WTC11 (cell line): ENCODE data around the gene COPS6. TPM values are rescaled to one million over a fixed set of nuclear protein-coding genes. Genes with fewer than 3 reads are reported as not detected.

Experiments
- ATAC-seq: fragments of 200-7000 bp; cut with Tn5 transposase; 2 replicates; pipeline ENCODE4 v1.10.0; 2021; ENCODE audit warnings: mild to moderate bottlenecking, moderate library complexity
- CTCF ChIA-PET: fragments of 300-600 bp; sonication (Branson Sonifier 250); formaldehyde crosslinking; loops from one replicate; lab custom pipeline; 2021; ENCODE audit warnings: antibody characterized with exemption; lab: Charles Lee
- POLR2A ChIA-PET: fragments of 350-600 bp; sonication (Branson Sonifier 250); formaldehyde crosslinking; loops from one replicate; lab custom pipeline; 2021; ENCODE audit warnings: antibody characterized with exemption; lab: Charles Lee
- DNase-seq: peaks from one replicate; pipeline ENCODE4 v3.0.0; 2021; ENCODE audit warnings: low spot score
- H3K27ac Mint-ChIP-seq: 2 replicates; pipeline ENCODE4 v1.8.0; 2021; ENCODE audit warnings: mixed read lengths
- H3K27me3 Mint-ChIP-seq: 2 replicates; pipeline ENCODE4 v1.8.0; 2021; ENCODE audit warnings: low read depth, mild to moderate bottlenecking, moderate library complexity, mixed read lengths
- H3K36me3 Mint-ChIP-seq: 2 replicates; pipeline ENCODE4 v1.8.0; 2021; ENCODE audit warnings: mixed read lengths
- H3K4me1 Mint-ChIP-seq: 2 replicates; pipeline ENCODE4 v1.8.0; 2022; ENCODE audit warnings: mixed read lengths
- H3K4me3 Mint-ChIP-seq: 2 replicates; pipeline ENCODE4 v1.8.0; 2021; ENCODE audit warnings: mild to moderate bottlenecking, moderate library complexity, mixed read lengths
- H3K9me3 Mint-ChIP-seq: 2 replicates; pipeline ENCODE4 v1.8.0; 2021; ENCODE audit warnings: mixed read lengths
- ATF1 ChIP-seq: sonication (generic); formaldehyde crosslinking; IDR thresholded peaks from 2 replicates; pipeline ENCODE4 v1.8.1; 2023; ENCODE audit warnings: mild to moderate bottlenecking, moderate library complexity, missing genetic modification reagents
- CREM ChIP-seq: sonication (generic); formaldehyde crosslinking; IDR thresholded peaks from 2 replicates; pipeline ENCODE4 v1.8.1; 2022; ENCODE audit warnings: mild to moderate bottlenecking, missing genetic modification reagents, moderate library complexity
- ELF4 ChIP-seq: sonication (generic); formaldehyde crosslinking; IDR thresholded peaks from 2 replicates; pipeline ENCODE4 v1.8.1; 2022; ENCODE audit warnings: low read depth, mild to moderate bottlenecking, moderate library complexity, missing genetic modification reagents
- ESRRA ChIP-seq: sonication (generic); formaldehyde crosslinking; IDR thresholded peaks from 2 replicates; pipeline ENCODE4 v1.8.1; 2022; ENCODE audit warnings: mild to moderate bottlenecking, missing genetic modification reagents, borderline replicate concordance
- ETV6 ChIP-seq: sonication (generic); formaldehyde crosslinking; IDR thresholded peaks from 2 replicates; pipeline ENCODE4 v1.8.1; 2022; ENCODE audit warnings: mild to moderate bottlenecking, missing genetic modification reagents
- FOXK1 ChIP-seq: sonication (generic); formaldehyde crosslinking; IDR thresholded peaks from 2 replicates; pipeline ENCODE4 v1.8.0; 2022; ENCODE audit warnings: mild to moderate bottlenecking, moderate library complexity, missing genetic modification reagents
- FOXP1 ChIP-seq: sonication (generic); formaldehyde crosslinking; IDR thresholded peaks from 2 replicates; pipeline ENCODE4 v1.8.0; 2022; ENCODE audit warnings: missing genetic modification reagents, mild to moderate bottlenecking, moderate library complexity, borderline replicate concordance
- GABPB1 ChIP-seq: sonication (generic); formaldehyde crosslinking; IDR thresholded peaks from 2 replicates; pipeline ENCODE4 v1.8.1; 2023; ENCODE audit warnings: mild to moderate bottlenecking, missing genetic modification reagents
- NFE2L1 ChIP-seq: sonication (generic); formaldehyde crosslinking; IDR thresholded peaks from 2 replicates; pipeline ENCODE4 v1.8.1; 2023; ENCODE audit warnings: missing genetic modification reagents
- NFYB ChIP-seq: sonication (generic); formaldehyde crosslinking; conservative IDR thresholded peaks from 2 replicates; pipeline ENCODE4 v1.8.0; 2022; ENCODE audit warnings: low read depth, missing genetic modification reagents
- PRRX2 ChIP-seq: fragments of 250-450 bp; sonication (Bioruptor Pico); IDR thresholded peaks from 2 replicates; pipeline ENCODE4 v1.8.0; 2021; ENCODE audit warnings: mild to moderate bottlenecking
- SMAD3 ChIP-seq: sonication (generic); formaldehyde crosslinking; IDR thresholded peaks from 2 replicates; pipeline ENCODE4 v1.8.0; 2022; ENCODE audit warnings: missing genetic modification reagents, mild to moderate bottlenecking, borderline replicate concordance
- SP1 ChIP-seq: sonication (generic); formaldehyde crosslinking; conservative IDR thresholded peaks from 2 replicates; pipeline ENCODE4 v1.8.1; 2022; ENCODE audit warnings: missing genetic modification reagents
- TEAD1 ChIP-seq: sonication (generic); formaldehyde crosslinking; IDR thresholded peaks from 2 replicates; pipeline ENCODE4 v1.8.0; 2022; ENCODE audit warnings: mild to moderate bottlenecking, missing genetic modification reagents
- ZBTB21 ChIP-seq: sonication (generic); formaldehyde crosslinking; IDR thresholded peaks from 2 replicates; pipeline ENCODE4 v1.8.1; 2023; ENCODE audit warnings: mild to moderate bottlenecking, missing genetic modification reagents, borderline replicate concordance
- ZNF232 ChIP-seq: sonication (generic); formaldehyde crosslinking; IDR thresholded peaks from 2 replicates; pipeline ENCODE4 v1.8.0; 2022; ENCODE audit warnings: mild to moderate bottlenecking, missing genetic modification reagents
- ZNF416 ChIP-seq: fragments of 250-450 bp; sonication (Bioruptor Pico); IDR thresholded peaks from 2 replicates; pipeline ENCODE4 v1.9.0; 2021; ENCODE audit warnings: mild to moderate bottlenecking, inconsistent platforms
- ZNF423 ChIP-seq: fragments of 250-450 bp; sonication (Bioruptor Pico); IDR thresholded peaks from 2 replicates; pipeline ENCODE4 v2.1.2; 2022; ENCODE audit warnings: mild to moderate bottlenecking, moderate library complexity
- total RNA-seq: library from RNA; stranded (reverse); gene quantifications from 3 replicates; pipeline ENCODE4 v1.2.3, GENCODE V29; 2021
- TF ChIP-seq, protein P1 (sequence below): sonication (generic); formaldehyde crosslinking; IDR thresholded peaks from 2 replicates; pipeline ENCODE4 v1.8.0; 2022; ENCODE audit warnings: mild to moderate bottlenecking, missing genetic modification reagents
- TF ChIP-seq, protein P2 (sequence below): sonication (generic); formaldehyde crosslinking; IDR thresholded peaks from 2 replicates; pipeline ENCODE4 v1.8.1; 2022; ENCODE audit warnings: mild to moderate bottlenecking, missing genetic modification reagents, moderate library complexity, borderline replicate concordance
- TF ChIP-seq, protein P3 (sequence below): sonication (generic); formaldehyde crosslinking; IDR thresholded peaks from 2 replicates; pipeline ENCODE4 v1.8.0; 2022; ENCODE audit warnings: missing genetic modification reagents
- TF ChIP-seq, protein P4 (sequence below): fragments of 250-450 bp; sonication (Bioruptor Pico); IDR thresholded peaks from 2 replicates; pipeline ENCODE4 v1.9.0; 2021; ENCODE audit warnings: mild to moderate bottlenecking, borderline replicate concordance
- TF ChIP-seq, protein P5 (sequence below): sonication (generic); formaldehyde crosslinking; IDR thresholded peaks from 2 replicates; pipeline ENCODE4 v1.8.1; 2023; ENCODE audit warnings: mild to moderate bottlenecking, moderate library complexity, missing genetic modification reagents
- TF ChIP-seq, protein P6 (sequence below): sonication (generic); formaldehyde crosslinking; IDR thresholded peaks from 2 replicates; pipeline ENCODE4 v1.8.1; 2022; ENCODE audit warnings: mild to moderate bottlenecking, moderate library complexity, missing genetic modification reagents

Gene COPS6
- total RNA-seq, 1 experiment from 2014 or later: 118 TPM

DNA sequence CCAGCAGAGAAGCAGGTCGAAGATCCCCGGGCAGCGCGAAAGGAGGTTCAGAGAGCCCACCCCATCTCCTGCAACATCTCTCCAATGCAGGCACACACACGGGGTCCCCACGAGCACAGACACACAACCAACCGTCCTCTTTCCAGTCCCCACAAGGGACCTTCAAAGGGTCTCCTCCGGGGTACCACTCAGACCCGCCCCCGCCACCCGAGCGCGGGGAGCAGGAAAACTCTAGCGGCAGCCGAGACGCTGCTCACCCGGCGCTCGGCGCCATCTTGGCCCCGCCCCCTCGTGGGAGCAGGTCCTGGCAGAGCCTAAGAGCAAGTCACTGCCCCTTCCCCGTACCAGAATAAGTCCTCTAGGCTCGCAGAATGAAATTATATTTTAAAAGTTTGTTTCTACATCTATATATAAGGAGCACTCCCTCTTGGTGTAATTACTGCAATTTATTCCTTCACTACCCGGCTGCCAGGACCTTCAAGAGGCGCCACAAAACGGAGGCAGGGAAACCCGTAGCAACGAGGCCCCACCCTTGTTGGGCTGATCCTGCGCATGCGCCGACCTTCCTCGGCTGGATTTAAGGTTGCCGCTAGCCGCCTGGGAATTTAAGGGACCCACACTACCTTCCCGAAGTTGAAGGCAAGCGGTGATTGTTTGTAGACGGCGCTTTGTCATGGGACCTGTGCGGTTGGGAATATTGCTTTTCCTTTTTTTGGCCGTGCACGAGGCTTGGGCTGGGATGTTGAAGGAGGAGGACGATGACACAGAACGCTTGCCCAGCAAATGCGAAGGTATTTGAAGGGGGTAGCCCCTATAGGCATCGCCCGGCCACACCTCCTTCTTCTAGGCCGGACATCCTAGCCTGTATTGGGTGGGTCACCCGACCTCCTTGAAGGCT is 30.6 kb downstream of the COPS6 start, which contains the start of the genes CNPY4 and TAF6:
Gene CNPY4 (plus strand): TSS at position 563 of the 898 bp plus-strand sequence. CDS start 111 bp downstream, at position 674.
Gene TAF6 (minus strand): TSS at position 287 of the 898 bp plus-strand sequence. CDS start 5,149 bp downstream, outside the sequence.
- peak; percentile 46; the same call in 1 of the 2 replicates for TF ChIP-seq CREM
- TF ChIP-seq, protein P1, sequence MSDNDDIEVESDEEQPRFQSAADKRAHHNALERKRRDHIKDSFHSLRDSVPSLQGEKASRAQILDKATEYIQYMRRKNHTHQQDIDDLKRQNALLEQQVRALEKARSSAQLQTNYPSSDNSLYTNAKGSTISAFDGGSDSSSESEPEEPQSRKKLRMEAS: peak; percentile 23; the same call in 1 of the 2 replicates
- TF ChIP-seq ESRRA (CRISPR knock-in tag): peak; percentile 48; the same call in 1 of the 2 replicates
- TF ChIP-seq ATF1 (CRISPR knock-in tag): 0 out of 2 replicates have a peak, but pooled peaks have one; percentile 59
- TF ChIP-seq, protein P2, sequence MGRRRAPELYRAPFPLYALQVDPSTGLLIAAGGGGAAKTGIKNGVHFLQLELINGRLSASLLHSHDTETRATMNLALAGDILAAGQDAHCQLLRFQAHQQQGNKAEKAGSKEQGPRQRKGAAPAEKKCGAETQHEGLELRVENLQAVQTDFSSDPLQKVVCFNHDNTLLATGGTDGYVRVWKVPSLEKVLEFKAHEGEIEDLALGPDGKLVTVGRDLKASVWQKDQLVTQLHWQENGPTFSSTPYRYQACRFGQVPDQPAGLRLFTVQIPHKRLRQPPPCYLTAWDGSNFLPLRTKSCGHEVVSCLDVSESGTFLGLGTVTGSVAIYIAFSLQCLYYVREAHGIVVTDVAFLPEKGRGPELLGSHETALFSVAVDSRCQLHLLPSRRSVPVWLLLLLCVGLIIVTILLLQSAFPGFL (CRISPR knock-in tag): 0 out of 2 replicates have a peak, but pooled peaks have one; percentile 31
- TF ChIP-seq SMAD3 (CRISPR knock-in tag): peak; percentile 58; the same call in 1 of the 2 replicates
- TF ChIP-seq NFE2L1 (CRISPR knock-in tag): peak; percentile 54; the same call in 1 of the 2 replicates
- TF ChIP-seq PRRX2 (CRISPR knock-in tag): peak; percentile 9; the same call in 1 of the 2 replicates
- no peak for TF ChIP-seq ETV6 (CRISPR knock-in tag)
- no peak for TF ChIP-seq NFYB (CRISPR knock-in tag)
- peak; percentile 67; the same call in 1 of the 2 replicates for TF ChIP-seq ZNF232 (CRISPR knock-in tag)
- TF ChIP-seq, protein P3, sequence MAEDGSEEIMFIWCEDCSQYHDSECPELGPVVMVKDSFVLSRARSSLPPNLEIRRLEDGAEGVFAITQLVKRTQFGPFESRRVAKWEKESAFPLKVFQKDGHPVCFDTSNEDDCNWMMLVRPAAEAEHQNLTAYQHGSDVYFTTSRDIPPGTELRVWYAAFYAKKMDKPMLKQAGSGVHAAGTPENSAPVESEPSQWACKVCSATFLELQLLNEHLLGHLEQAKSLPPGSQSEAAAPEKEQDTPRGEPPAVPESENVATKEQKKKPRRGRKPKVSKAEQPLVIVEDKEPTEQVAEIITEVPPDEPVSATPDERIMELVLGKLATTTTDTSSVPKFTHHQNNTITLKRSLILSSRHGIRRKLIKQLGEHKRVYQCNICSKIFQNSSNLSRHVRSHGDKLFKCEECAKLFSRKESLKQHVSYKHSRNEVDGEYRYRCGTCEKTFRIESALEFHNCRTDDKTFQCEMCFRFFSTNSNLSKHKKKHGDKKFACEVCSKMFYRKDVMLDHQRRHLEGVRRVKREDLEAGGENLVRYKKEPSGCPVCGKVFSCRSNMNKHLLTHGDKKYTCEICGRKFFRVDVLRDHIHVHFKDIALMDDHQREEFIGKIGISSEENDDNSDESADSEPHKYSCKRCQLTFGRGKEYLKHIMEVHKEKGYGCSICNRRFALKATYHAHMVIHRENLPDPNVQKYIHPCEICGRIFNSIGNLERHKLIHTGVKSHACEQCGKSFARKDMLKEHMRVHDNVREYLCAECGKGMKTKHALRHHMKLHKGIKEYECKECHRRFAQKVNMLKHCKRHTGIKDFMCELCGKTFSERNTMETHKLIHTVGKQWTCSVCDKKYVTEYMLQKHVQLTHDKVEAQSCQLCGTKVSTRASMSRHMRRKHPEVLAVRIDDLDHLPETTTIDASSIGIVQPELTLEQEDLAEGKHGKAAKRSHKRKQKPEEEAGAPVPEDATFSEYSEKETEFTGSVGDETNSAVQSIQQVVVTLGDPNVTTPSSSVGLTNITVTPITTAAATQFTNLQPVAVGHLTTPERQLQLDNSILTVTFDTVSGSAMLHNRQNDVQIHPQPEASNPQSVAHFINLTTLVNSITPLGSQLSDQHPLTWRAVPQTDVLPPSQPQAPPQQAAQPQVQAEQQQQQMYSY (CRISPR knock-in tag): 0 out of 2 replicates have a peak, but pooled peaks have one; percentile 9
- peak; percentile 24; the same call in 1 of the 2 replicates for TF ChIP-seq GABPB1
- TF ChIP-seq, protein P4, sequence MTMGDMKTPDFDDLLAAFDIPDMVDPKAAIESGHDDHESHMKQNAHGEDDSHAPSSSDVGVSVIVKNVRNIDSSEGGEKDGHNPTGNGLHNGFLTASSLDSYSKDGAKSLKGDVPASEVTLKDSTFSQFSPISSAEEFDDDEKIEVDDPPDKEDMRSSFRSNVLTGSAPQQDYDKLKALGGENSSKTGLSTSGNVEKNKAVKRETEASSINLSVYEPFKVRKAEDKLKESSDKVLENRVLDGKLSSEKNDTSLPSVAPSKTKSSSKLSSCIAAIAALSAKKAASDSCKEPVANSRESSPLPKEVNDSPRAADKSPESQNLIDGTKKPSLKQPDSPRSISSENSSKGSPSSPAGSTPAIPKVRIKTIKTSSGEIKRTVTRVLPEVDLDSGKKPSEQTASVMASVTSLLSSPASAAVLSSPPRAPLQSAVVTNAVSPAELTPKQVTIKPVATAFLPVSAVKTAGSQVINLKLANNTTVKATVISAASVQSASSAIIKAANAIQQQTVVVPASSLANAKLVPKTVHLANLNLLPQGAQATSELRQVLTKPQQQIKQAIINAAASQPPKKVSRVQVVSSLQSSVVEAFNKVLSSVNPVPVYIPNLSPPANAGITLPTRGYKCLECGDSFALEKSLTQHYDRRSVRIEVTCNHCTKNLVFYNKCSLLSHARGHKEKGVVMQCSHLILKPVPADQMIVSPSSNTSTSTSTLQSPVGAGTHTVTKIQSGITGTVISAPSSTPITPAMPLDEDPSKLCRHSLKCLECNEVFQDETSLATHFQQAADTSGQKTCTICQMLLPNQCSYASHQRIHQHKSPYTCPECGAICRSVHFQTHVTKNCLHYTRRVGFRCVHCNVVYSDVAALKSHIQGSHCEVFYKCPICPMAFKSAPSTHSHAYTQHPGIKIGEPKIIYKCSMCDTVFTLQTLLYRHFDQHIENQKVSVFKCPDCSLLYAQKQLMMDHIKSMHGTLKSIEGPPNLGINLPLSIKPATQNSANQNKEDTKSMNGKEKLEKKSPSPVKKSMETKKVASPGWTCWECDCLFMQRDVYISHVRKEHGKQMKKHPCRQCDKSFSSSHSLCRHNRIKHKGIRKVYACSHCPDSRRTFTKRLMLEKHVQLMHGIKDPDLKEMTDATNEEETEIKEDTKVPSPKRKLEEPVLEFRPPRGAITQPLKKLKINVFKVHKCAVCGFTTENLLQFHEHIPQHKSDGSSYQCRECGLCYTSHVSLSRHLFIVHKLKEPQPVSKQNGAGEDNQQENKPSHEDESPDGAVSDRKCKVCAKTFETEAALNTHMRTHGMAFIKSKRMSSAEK (CRISPR knock-in tag): no peak
- TF ChIP-seq ELF4 (CRISPR knock-in tag): no peak
- 0 out of 2 replicates have a peak, but pooled peaks have one; percentile 20 for TF ChIP-seq FOXK1 (CRISPR knock-in tag)
- no peak for TF ChIP-seq ZBTB21 (CRISPR knock-in tag)
- TF ChIP-seq ZNF423: no peak
- TF ChIP-seq, protein P5, sequence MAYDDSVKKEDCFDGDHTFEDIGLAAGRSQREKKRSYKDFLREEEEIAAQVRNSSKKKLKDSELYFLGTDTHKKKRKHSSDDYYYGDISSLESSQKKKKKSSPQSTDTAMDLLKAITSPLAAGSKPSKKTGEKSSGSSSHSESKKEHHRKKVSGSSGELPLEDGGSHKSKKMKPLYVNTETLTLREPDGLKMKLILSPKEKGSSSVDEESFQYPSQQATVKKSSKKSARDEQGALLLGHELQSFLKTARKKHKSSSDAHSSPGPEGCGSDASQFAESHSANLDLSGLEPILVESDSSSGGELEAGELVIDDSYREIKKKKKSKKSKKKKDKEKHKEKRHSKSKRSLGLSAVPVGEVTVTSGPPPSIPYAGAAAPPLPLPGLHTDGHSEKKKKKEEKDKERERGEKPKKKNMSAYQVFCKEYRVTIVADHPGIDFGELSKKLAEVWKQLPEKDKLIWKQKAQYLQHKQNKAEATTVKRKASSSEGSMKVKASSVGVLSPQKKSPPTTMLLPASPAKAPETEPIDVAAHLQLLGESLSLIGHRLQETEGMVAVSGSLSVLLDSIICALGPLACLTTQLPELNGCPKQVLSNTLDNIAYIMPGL (CRISPR knock-in tag): peak; percentile 42; the same call in 1 of the 2 replicates
- TF ChIP-seq, protein P6, sequence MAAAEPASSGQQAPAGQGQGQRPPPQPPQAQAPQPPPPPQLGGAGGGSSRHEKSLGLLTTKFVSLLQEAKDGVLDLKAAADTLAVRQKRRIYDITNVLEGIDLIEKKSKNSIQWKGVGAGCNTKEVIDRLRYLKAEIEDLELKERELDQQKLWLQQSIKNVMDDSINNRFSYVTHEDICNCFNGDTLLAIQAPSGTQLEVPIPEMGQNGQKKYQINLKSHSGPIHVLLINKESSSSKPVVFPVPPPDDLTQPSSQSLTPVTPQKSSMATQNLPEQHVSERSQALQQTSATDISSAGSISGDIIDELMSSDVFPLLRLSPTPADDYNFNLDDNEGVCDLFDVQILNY (CRISPR knock-in tag): 0 out of 2 replicates have a peak, but pooled peaks have one; percentile 20
- TF ChIP-seq TEAD1 (CRISPR knock-in tag): peak; percentile 68; the same call in 1 of the 2 replicates
- 0 out of 2 replicates have a peak, but pooled peaks have one; percentile 43 for TF ChIP-seq ZNF416 (CRISPR knock-in tag)
- 0 out of 2 replicates have a peak, but pooled peaks have one; percentile 34 for TF ChIP-seq FOXP1
- peak; percentile 75 for TF ChIP-seq SP1 (CRISPR knock-in tag)
- peaks cover 2% of the 10 kb centered on the region; the same call in 1 of the 2 replicates for H3K36me3 Mint-ChIP-seq
- no peaks in the 10 kb centered on the region for H3K9me3 Mint-ChIP-seq
- ChIA-PET CTCF (interaction anchor here (1.6 kb wide), 1 partner anchor 11 kb away, joined by 8 read pairs; no protein-coding TSS in a partner anchor), POLR2A (interaction anchor here (1.8 kb wide), 1 partner anchor 18 kb away, joined by 9 read pairs; the partner anchor contains the start of genes AP4M1 and MCM7)
- DNase-seq (peak; percentile 97), ATAC-seq (peak; percentile 78)
- H3K4me1 Mint-ChIP-seq: peaks cover 15% of the 10 kb centered on the region
- peak within 1 kb of the TSS; percentile 98 for H3K4me3 Mint-ChIP-seq
- no peaks in the 10 kb centered on the region for H3K27me3 Mint-ChIP-seq
- peak within 1 kb of the TSS; percentile 96 for H3K27ac Mint-ChIP-seq
